Endothelial cell of umbilical vein (primary cell): ENCODE measurements around the gene GSTO1. TPM values are rescaled to one million over a fixed set of nuclear protein-coding genes. Genes with fewer than 3 reads are reported as not detected.

Source experiments
- BruUV-seq: library from RNA; stranded (reverse); fragments of 400-500 nt; replicated peaks from 2 replicates; lab custom pipeline; 2021; lab: Mats Ljungman, UMichigan
- CTCF ChIA-PET: fragments of 300-600, 350-600 bp; sonication (Branson Sonifier 250); formaldehyde crosslinking; loops from one replicate; lab custom pipeline; 2021; ENCODE audit warnings: antibody characterized with exemption, inconsistent platforms; lab: Charles Lee
- POLR2A ChIA-PET: fragments of 300-600, 350-600 bp; sonication (Branson Sonifier 250); formaldehyde crosslinking; loops from one replicate; lab custom pipeline; 2021; ENCODE audit warnings: antibody characterized with exemption, inconsistent platforms; lab: Charles Lee
- DNase-seq: peaks from one replicate; pipeline ENCODE4 v3.0.0-alpha.2; 2011; ENCODE audit warnings: low read depth, low spot score
- FAIRE-seq: peaks from 2 replicates; lab custom pipeline; 2011; peaks lifted over from hg19 to GRCh38; lab: Jason Lieb, UNC
- H2AFZ ChIP-seq: 2 replicates; pipeline ENCODE4 v1.6.0; 2012; ENCODE audit warnings: low read depth, low read length, control low read depth, inconsistent platforms
- H3K27ac ChIP-seq: 2 replicates; pipeline ENCODE4 v1.5.1; 2011; ENCODE audit warnings: low read depth, mild to moderate bottlenecking, control low read depth, low read length, moderate library complexity; ENCODE audit not compliant: insufficient read depth
- H3K27me3 ChIP-seq, 2 experiments: 2 replicates each; pipeline versions ENCODE4 v1.6.0 to v1.6.1; 2011; ENCODE audit warnings: low read length in 2 of 2, mixed read lengths in 1 of 2; ENCODE audit not compliant: control insufficient read depth in 2 of 2, insufficient read depth in 2 of 2
- H3K36me3 ChIP-seq, 2 experiments: 2 replicates in 1 of 2; 3 replicates in 1 of 2; pipeline ENCODE4 v1.5.1; 2011; ENCODE audit warnings: low read length in 2 of 2, mild to moderate bottlenecking in 1 of 2, moderate library complexity in 1 of 2; ENCODE audit not compliant: control insufficient read depth in 2 of 2, insufficient read depth in 2 of 2; ENCODE audit errors: extremely low read depth in 1 of 2
- H3K4me1 ChIP-seq: 3 replicates; pipeline ENCODE4 v1.5.1; 2011; ENCODE audit warnings: mild to moderate bottlenecking, low read length; ENCODE audit not compliant: control insufficient read depth, insufficient read depth; ENCODE audit errors: extremely low read depth
- H3K4me2 ChIP-seq: 2 replicates; pipeline ENCODE4 v1.6.1; 2011; ENCODE audit warnings: low read length, control low read depth, mixed read lengths; ENCODE audit not compliant: insufficient read depth
- H3K4me3 ChIP-seq, 3 experiments: fragments of 200-600 bp in 1 of 3; sonication (generic), shearing (Covaris generic) in 1 of 3; replicated peaks in 1 of 3; 2 replicates each; pipeline ENCODE4 v1.5.1; 2011 to 2016; ENCODE audit warnings: control low read depth in 3 of 3, low read length in 3 of 3, mild to moderate bottlenecking in 2 of 3, inconsistent platforms in 1 of 3, low read depth in 1 of 3, moderate library complexity in 1 of 3; ENCODE audit not compliant: insufficient read depth in 1 of 3
- H3K79me2 ChIP-seq: 2 replicates; pipeline ENCODE4 v1.6.0; 2012; ENCODE audit warnings: low read length, inconsistent platforms; ENCODE audit not compliant: control insufficient read depth, insufficient read depth
- H3K9ac ChIP-seq: replicated peaks from 2 replicates; pipeline ENCODE3; 2011; ENCODE audit warnings: low read length, control low read depth; ENCODE audit not compliant: insufficient read depth; ENCODE audit errors: extremely low read depth
- H3K9me1 ChIP-seq: replicated peaks from 3 replicates; pipeline ENCODE4 v1.6.0; 2011; ENCODE audit warnings: mild to moderate bottlenecking, low read length; ENCODE audit not compliant: control insufficient read depth, insufficient read depth; ENCODE audit errors: extremely low read depth
- H3K9me3 ChIP-seq: replicated peaks from 2 replicates; pipeline ENCODE4 v1.5.1; 2012; ENCODE audit warnings: low read length, inconsistent platforms; ENCODE audit not compliant: control insufficient read depth, insufficient read depth
- H4K20me1 ChIP-seq: replicated peaks from 2 replicates; pipeline ENCODE3; 2011; ENCODE audit warnings: mild to moderate bottlenecking, low read length; ENCODE audit not compliant: control insufficient read depth, insufficient read depth; ENCODE audit errors: extremely low read depth
- EZH2 ChIP-seq: IDR thresholded peaks from 2 replicates; pipeline ENCODE4 v1.6.1; 2012; ENCODE audit warnings: borderline replicate concordance, low read depth, mild to moderate bottlenecking, moderate library complexity, low read length, inconsistent platforms; ENCODE audit not compliant: severe bottlenecking
- GATA2 ChIP-seq: IDR thresholded peaks from 2 replicates; pipeline ENCODE4 v1.7.0; 2011; ENCODE audit warnings: low read depth, mild to moderate bottlenecking, moderate library complexity, mixed read lengths, low read length; ENCODE audit not compliant: insufficient read length, insufficient read depth
- MAX ChIP-seq: IDR thresholded peaks from 2 replicates; pipeline ENCODE4 v1.6.1; 2011; ENCODE audit not compliant: insufficient read depth, insufficient read length
- MYC ChIP-seq: IDR thresholded peaks from one replicate; pipeline ENCODE4 v1.6.1; 2011; ENCODE audit warnings: mild to moderate bottlenecking, low read depth, low read length
- POLR2A ChIP-seq: IDR thresholded peaks from 2 replicates; pipeline ENCODE4 v1.6.1; 2012; ENCODE audit warnings: low read depth, mild to moderate bottlenecking, control low read depth, low read length
- POLR2AphosphoS5 ChIP-seq: IDR thresholded peaks from 2 replicates; pipeline ENCODE4 v1.6.1; 2012; ENCODE audit warnings: low read depth, mild to moderate bottlenecking, control low read depth, low read length, moderate library complexity; ENCODE audit not compliant: insufficient read depth
- dilution Hi-C: fragments of 300-500 bp; cut with MboI; formaldehyde crosslinking; loops from one replicate; pipeline ENCODE4 v1.15.0; 2019; ENCODE audit warnings: low sequenced_read_pairs; ENCODE audit not compliant: extremely low pct_ligation_motif_present
- intact Hi-C: fragments of 100-400 bp; cut with micrococcal nuclease; formaldehyde crosslinking; loops from one replicate; pipeline ENCODE4 v1.10.0; 2022
- polyA plus RNA-seq, 4 experiments: library from polyadenylated mRNA; depleted of rRNA in 3 of 4; stranded (reverse) in 3 of 4; unstranded in 1 of 4; fragments of >200 nt; gene quantifications; 2 replicates each; pipeline versions ENCODE4 v1.2.1 to v1.2.3, GENCODE V29; 2011 to 2012; ENCODE audit warnings: missing spikeins in 1 of 4
- total RNA-seq: library from RNA; stranded (reverse); gene quantifications from 2 replicates; pipeline ENCODE4 v1.2.3, GENCODE V29; 2021

Gene GSTO1
- total and polyA plus RNA-seq, 2 donors (not counting 3 experiments of a cell fraction or from before 2014, with no cell fraction given), result 124 to 211 TPM

GRCh38 chr10:104314591-104315485, 60.1 kb downstream of the GSTO1 start:
- ChIA-PET CTCF (interaction anchor here (1.0 to 3.8 kb wide), 4 partner anchors 7 to 39 kb away, joined by 3 to 17 read pairs (median 9); partner anchors contain the start of genes CFAP58 and ITPRIP), POLR2A (no interaction called here)
- H3K9me1 ChIP-seq, result no peaks in the 10 kb centered on the region
- H3K36me3 ChIP-seq, result peaks cover 13 to 27% of the 10 kb centered on the region in 2 experiments
- no peaks in the 10 kb centered on the region for H3K27me3 ChIP-seq
- intact Hi-C loops (no loop called here), dilution Hi-C loops (no loop called here)
- no peak overlapping the region for H3K27ac ChIP-seq
- H2AFZ ChIP-seq, result no peak overlapping the region
- H3K9ac ChIP-seq, result no peak overlapping the region
- FAIRE-seq (no peak), DNase-seq (no peak)
- H3K79me2 ChIP-seq, result peaks cover 96% of the 10 kb centered on the region
- TF ChIP-seq POLR2AphosphoS5 (no peak), POLR2A (no peak), MYC (no peak), EZH2 (no peak), MAX (no peak), GATA2 (no peak)
- H3K9me3 ChIP-seq, result no peaks in the 10 kb centered on the region
- peaks cover 9% of the 10 kb centered on the region for H3K4me1 ChIP-seq
- H3K4me2 ChIP-seq, result no peak overlapping the region
- no TSS peak for BruUV-seq
- no peak overlapping the region for H3K4me3 ChIP-seq
- H4K20me1 ChIP-seq, result peaks cover 3% of the 10 kb centered on the region

- H3K79me2 ChIP-seq, result peaks cover 98% of the 10 kb centered on the region
- peaks cover 4% of the 10 kb centered on the region for H3K4me1 ChIP-seq
- FAIRE-seq, result no peak
- H3K36me3 ChIP-seq, result peaks cover 13 to 27% of the 10 kb centered on the region in 2 experiments
- ChIA-PET POLR2A (no interaction called here), CTCF (interaction anchor here (1.3 to 3.8 kb wide), 2 partner anchors 10 to 23 kb away, joined by 4 to 17 read pairs; partner anchors contain the start of gene ITPRIP)
- no peaks in the 10 kb centered on the region for H3K27me3 ChIP-seq
- no peak overlapping the region for H3K4me3 ChIP-seq
- no TSS peak for BruUV-seq
- peaks cover 3% of the 10 kb centered on the region for H4K20me1 ChIP-seq
- no peak overlapping the region for H2AFZ ChIP-seq
- no peak for DNase-seq
- no peak overlapping the region for H3K4me2 ChIP-seq
- no peaks in the 10 kb centered on the region for H3K9me3 ChIP-seq
- dilution Hi-C loops (no loop called here), intact Hi-C loops (no loop called here)
- no peak overlapping the region for H3K9ac ChIP-seq
- no peak for TF ChIP-seq POLR2A
- no peaks in the 10 kb centered on the region for H3K9me1 ChIP-seq
- no peak overlapping the region for H3K27ac ChIP-seq
Measured at GRCh38 chr10:104315486-104315921, 60.8 kb downstream of the GSTO1 start.
